GM18868 (cell line): ENCODE results near the gene RPS6KC1.
"Not testable (repeated sequence)": the region's sequence is repeated elsewhere in the genome, so short reads cannot be mapped to it uniquely, and the experiment has no call there.

Source experiments
- ATAC-seq: cut with Tn5 transposase; IDR thresholded peaks from one replicate; pipeline ENCODE4 v1.9.1; 2021; ENCODE audit warnings: mild to moderate bottlenecking, moderate library complexity; ENCODE audit not compliant: unreplicated experiment

The RPS6KC1 gene

GRCh38 chr1:213104604-213105003, 53.6 kb downstream of the RPS6KC1 start:
- ATAC-seq = peak; percentile 39

DNA sequence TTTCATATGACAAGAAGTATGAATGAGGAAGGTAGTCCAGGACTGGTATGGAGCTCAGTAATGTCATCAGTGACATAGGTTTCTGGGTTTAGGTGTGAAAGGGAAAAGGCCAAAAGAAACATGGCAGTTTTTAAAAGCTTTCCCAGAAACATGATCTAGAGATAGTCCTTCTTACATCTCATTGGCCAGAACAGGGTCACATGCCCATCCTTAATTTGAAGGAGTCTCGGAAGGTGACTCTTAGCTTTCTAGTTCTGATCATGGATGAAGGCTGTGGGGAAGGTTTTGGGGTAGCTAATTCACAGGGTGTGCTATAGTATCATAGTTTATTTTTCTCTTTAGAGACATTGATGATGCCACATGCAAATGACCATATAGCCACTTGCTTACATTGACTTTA, 55.3 kb downstream of the RPS6KC1 start:
- ATAC-seq = no peak

DNA sequence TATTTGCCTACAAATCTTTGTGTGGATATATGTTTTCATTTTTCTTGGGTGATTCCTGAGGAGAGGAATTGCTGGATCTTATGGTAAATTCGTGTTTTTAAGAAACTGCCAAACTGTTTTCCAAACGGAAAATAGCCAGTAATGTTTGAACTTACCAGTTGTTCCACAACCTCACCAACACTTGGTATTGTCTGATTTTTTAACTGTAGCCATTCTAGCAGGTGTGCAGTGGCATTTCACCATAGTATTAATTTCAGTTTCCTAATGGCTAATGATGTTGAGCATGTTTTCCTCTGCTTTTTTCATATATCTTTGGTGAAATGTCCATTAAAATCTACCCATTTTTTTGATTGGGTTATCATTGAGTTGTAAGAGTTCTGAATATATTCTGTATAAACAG, 56.6 kb downstream of the RPS6KC1 start:
- ATAC-seq = no peak

DNA sequence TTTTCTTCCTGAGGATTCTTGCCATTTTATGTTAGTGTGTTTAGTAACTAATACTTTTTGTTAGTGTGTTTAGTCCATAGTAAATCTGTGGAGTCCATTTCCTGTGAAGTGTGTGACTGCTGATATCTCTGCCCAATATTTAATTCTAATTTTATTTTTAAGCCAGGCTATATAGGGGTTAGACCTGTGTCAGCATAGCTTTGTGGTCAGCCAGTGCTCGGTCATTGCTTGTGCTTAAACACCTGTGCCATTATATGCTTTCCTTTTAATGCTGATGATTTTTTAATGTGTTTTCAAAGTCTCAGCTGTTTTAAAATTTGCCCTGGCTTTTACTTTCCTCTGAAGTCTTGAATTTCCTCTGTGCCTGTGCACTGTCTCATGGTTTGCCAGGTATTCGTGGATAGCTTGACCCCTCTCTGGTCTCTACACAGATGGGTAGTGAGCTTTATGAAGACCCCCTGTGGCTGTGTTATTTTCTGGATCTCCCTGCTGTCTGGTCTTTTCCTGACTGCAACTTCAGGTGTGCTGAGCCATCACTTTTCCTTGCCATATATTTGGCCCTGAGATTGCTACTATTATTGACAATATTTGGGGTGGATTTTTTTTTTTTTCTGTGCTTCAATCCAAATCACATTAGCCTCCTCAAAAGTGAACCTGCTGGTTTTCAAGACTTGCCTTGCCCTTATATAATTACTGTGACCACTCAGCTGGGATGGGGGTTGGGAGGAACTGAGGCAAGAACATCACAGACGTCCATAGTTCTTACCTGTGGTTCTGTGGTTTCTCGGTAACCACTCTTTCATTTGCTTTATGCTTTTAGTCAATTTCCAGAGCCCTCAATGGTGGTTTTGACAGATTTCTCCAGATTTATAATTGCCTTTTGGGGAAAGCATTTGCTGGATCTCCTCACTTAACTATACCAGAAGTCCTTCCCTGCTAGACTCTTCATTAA, 59.6 kb downstream of the RPS6KC1 start:
- ATAC-seq = peak; percentile 93

DNA sequence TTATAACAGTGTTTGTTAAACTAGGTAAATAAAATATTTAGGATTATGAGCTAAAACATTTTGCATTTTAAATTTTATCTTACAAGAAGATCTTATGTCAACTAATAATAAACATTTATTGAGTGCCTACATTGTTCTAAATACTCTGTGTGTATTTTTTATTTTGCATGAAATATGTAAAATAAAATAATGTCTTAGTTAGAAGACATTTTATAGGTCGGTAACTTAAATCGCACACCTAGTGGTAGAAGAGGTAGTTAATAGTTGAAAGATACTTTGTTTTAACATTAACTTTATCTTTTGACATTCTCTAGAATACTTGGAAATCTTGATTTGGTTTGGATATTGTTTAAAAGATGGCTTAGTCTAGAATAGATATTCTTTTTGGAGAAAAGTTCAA, 60.5 kb downstream of the RPS6KC1 start:
- no peak for ATAC-seq

GRCh38 chr1:213112723-213113122, 61.7 kb downstream of the RPS6KC1 start:
- not testable (repeated sequence) for ATAC-seq

- ATAC-seq = not testable (repeated sequence)
Observed at GRCh38 chr1:213117699-213118180, 66.7 kb downstream of the RPS6KC1 start.

DNA sequence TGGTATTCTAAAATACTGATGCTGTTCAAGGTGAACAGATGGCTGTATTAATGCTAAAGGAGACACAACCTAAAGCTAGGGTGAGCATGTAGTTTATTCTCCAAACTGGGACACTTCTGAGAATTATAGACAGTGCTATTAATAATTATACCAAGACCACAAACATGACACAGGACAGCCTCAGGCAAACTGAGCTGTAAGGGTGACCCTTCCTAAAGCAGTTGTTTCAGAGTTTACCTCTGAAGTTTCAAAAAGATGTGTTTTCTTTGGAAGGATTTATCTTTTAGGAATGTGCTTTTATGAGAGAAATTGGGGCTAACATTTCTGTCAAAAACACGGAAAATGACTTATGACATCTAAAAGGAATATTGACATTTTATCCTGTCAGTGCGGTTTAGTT, 68.8 kb downstream of the RPS6KC1 start:
- ATAC-seq = no peak

- ATAC-seq = no peak
Observed at GRCh38 chr1:213120386-213120785, 69.3 kb downstream of the RPS6KC1 start.

DNA sequence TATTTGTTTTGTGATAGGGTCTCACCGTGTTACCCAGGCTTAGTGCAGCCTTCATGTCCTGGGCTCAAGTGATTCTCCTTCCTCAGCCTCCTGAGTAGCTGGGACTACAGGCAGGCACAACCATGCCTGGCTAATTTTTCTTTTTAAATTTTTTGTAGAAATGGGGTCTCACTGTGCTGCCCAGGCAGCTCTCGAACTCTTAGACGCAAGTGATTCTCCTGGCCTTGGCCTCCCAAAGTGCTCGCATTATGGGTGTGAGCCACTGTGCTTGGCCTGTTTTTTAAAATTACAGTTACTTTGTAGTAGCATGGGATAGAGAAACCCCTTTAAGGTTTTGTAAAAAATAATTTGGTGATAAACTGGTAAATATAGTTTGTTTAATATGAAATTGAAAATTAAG, 69.9 kb downstream of the RPS6KC1 start:
- ATAC-seq = no peak

GRCh38 chr1:213122514-213122929, 71.5 kb downstream of the RPS6KC1 start:
- ATAC-seq = peak; percentile 40

- ATAC-seq = no peak
Observed at GRCh38 chr1:213123087-213123486, 72.0 kb downstream of the RPS6KC1 start.

GRCh38 chr1:213123536-213123935, 72.5 kb downstream of the RPS6KC1 start:
- no peak for ATAC-seq

GRCh38 chr1:213124590-213124989, 73.5 kb downstream of the RPS6KC1 start:
- no peak for ATAC-seq

DNA sequence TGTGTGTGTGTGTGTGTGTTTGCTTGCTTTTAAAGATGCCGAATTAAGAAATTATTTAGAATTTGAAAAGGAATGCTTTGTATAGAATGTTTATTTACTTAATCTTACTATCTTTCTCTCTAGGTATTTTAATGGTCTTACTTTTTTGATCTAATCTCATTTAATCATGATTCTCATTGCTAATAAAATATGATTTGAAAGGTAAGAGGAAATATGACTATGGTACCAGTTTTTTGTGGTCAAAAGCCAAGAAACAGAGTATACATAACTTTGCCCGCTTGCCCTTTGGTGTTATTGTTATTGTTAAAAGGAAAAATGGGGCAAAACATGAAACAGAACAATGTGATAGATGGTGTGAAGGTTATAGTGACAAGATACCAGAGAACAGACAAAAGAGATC, 74.6 kb downstream of the RPS6KC1 start:
- ATAC-seq = no peak

DNA sequence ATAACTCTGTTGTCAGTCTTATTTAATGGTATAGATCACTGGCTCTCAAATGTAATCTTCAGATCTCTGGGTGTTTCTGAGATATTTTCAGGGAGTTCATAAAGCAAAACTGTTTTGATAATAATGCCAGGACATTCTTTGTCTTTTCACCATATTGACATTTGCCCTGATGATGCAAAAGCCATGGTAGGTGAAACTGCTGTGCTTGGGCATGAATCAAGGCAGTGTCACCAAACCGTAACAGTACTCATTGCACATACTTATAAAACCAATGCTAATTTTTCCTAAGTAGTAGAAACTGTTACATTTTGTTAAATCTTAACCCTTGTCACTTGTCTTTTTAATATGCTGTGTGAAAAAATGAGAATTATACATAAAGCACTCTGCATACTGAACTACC, 76.0 kb downstream of the RPS6KC1 start:
- ATAC-seq = no peak

DNA sequence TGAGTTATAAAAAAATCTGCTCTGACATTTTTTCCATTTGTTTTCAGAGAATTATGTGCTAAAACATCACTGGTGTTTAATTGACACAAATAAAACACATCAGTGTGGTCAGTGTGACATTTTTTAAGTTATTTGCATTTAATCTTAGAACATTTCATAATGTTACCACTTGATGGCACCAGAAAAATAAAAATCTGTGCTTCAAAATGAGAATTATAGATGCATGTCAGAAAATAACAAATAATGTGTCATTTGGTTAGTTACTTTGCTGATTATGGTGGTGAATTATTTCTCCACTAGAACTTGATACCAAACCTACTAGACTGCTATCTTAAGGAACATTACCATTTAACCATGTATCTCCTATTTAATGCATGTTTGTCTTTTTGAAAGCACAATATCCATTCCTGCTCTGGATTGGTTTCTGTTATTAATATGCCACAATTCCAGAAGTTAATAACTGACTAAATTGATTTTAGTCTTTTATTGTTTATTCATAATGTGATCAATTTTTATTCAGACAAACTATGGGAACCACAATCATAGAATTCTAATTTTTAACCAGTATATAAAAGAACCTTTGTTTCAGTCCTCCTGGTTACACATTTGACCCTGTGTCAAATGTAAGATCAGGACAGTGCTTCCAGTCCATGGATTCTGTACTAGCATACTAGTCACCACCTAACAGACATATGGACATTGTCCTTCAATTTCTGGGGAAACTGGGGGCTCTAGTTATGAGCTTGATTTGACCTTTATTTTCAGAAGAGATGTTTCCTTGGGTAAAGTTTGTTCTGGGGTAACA, 81.0 kb downstream of the RPS6KC1 start:
- no peak for ATAC-seq

DNA sequence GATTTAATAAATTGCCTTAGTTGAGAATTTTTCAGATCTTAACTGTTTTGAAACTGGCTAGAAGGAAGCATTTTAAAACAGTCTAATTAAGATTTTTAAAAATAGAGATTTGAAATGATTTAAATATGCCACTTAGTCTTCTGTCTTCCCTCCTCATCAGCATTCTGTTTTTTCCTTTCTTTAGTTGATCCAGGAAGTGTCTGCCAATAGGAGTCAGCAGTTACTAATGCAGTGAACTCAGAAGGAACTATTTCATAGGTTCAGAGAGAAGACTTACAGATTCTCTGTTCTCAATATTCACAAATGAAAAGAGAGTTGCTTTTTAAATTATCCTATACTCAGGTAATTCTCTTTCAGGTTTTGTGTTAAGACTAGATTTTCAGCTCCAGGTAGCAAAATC, 84.5 kb downstream of the RPS6KC1 start:
- no peak for ATAC-seq

DNA sequence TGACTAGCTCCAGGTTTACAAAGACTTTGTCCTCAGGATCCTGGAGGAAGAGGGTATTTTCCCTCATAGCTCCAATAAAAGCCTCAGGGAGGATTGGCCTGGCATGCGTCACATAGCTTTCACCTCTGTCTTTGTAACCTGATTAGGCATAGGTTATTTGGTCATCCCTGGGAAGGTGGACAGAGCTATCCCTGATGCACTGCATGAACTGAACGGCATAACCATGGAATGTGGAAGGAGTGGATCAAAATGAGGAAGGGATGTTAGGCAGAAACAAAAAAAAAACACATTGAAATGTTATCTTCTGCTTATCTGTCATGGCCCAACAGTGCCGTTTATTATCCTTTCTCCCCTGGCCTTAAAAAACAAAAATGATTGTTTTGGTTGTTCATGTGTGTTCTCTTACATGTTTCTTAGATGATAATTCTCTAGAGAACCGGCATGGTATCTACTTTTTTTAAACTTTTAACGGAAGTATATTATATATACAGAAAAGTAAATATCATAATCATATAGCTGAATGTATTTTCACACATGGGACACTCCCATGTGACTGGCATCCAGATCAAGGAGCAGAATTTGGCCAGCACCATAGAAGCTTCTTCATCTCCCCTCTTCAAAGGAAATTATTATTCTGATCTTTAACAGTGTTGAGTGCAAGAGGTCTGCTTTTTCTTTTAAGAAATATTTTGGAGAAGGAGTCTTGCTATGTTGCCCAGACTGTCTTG, 85.3 kb downstream of the RPS6KC1 start:
- no peak for ATAC-seq

DNA sequence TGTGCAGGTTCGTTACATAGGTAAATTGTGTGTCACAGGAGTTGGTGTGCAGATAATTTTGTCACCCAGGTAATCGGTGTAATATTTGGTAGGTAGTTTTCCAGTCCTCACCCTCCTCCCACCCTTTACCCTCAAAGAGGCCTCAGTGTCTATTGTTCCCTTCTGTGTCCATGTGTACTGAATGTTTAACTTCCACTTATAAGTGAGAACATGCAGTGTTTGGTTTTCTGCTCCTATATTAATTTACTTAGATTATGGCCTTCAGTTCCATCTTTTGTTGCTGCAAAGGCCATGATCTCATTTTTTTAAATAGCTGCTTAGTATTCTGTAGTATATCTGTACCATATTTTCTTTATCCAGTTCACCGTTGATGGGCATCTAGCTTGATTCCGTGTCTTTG, 87.3 kb downstream of the RPS6KC1 start:
- no peak for ATAC-seq

- ATAC-seq = no peak
Observed at GRCh38 chr1:213138892-213139291, 87.9 kb downstream of the RPS6KC1 start.
